T-helper 1 cell treated with Interleukin-12 subunit alpha and Interleukin-12 subunit beta and Interleukin-4 antibody, amounts not matched to agents 30 ng/mL and 1 ng/mL, for 36 hours (primary cell): Measurements from ENCODE around the gene PIP5KL1. TPM values are rescaled to one million over a fixed set of nuclear protein-coding genes. Genes with fewer than 3 reads are reported as not detected.

Experiments
- intact Hi-C: fragments of 100-400 bp; cut with micrococcal nuclease; formaldehyde crosslinking; loops from one replicate; pipeline ENCODE4 v1.15.1; 2024
- total RNA-seq: library from RNA; stranded (reverse); gene quantifications from 2 replicates; pipeline ENCODE4 v1.2.3, GENCODE V29; 2022

Gene PIP5KL1
- total RNA-seq, 1 donor from 2014 or later: 1.8 TPM

GRCh38 chr9:127950513-127951289 lies 20.1 kb upstream of the PIP5KL1 start:
- intact Hi-C loops: no loop called here

GRCh38 chr9:127949827-127950512 lies 19.4 kb upstream of the PIP5KL1 start:
- intact Hi-C loops: no loop called here

- intact Hi-C loops: no loop called here
These were observed 17.5 kb upstream of the PIP5KL1 start for GRCh38 chr9:127947841-127948710.

- intact Hi-C loops: no loop called here
These were observed 16.2 kb upstream of the PIP5KL1 start for GRCh38 chr9:127946728-127947127.

GRCh38 chr9:127945942-127946341 lies 15.4 kb upstream of the PIP5KL1 start:
- intact Hi-C loops: no loop called here

GRCh38 chr9:127945338-127945737 lies 14.8 kb upstream of the PIP5KL1 start:
- intact Hi-C loops: no loop called here

GRCh38 chr9:127944586-127945218 lies 14.1 kb upstream of the PIP5KL1 start:
- intact Hi-C loops: no loop called here

DNA sequence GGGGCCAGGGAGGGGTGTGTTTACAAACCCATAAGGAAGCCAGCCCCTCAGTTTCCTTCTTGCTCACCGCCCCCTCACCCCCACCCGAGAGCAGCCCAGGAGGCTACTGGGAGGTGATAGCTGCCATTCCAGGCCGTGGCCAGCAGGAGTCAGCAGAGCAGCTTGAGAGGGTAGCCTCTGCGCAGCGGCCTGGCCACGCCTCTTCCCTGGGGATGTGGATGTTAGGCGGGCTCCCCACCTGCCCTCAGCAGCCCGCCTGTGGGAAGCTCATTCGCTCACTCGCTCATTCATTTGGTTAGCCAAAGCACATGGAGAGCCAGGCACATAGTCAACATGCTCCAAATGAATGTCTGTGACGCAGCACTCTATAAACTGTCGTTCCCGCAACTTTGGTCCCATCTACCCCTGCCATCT lies 13.2 kb upstream of the PIP5KL1 start:
- intact Hi-C loops: loop anchor here (1.0 to 2.0 kb wide), 8 partner anchors 12 to 174 kb away; no protein-coding TSS in a partner anchor

- intact Hi-C loops: loop anchor here (1.0 to 2.0 kb wide), 8 partner anchors 12 to 174 kb away; no protein-coding TSS in a partner anchor
These were observed 12.6 kb upstream of the PIP5KL1 start for GRCh38 chr9:127943011-127943662.

GRCh38 chr9:127942216-127943010 lies 11.8 kb upstream of the PIP5KL1 start:
- intact Hi-C loops: loop anchor here (1.0 to 2.0 kb wide), 8 partner anchors 13 to 175 kb away; no protein-coding TSS in a partner anchor

DNA sequence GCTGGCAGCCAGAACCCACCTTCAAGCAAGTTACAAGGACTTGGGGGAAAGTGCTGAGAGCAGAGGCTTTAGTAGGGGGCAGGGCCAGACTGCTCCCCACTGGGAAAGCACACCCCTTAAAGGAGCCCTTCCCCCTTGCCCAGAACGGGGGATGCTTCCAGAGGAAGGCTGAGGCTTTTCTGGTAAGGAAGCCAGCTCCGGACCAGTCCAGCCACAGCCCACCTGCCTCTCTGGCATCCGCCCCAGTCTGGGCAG lies 11.3 kb upstream of the PIP5KL1 start:
- intact Hi-C loops: loop anchor here (2.0 kb wide), 3 partner anchors 29 to 143 kb away; no protein-coding TSS in a partner anchor

- intact Hi-C loops: no loop called here
These were observed 10.7 kb upstream of the PIP5KL1 start for GRCh38 chr9:127941062-127941960.

GRCh38 chr9:127940593-127940992 lies 10.0 kb upstream of the PIP5KL1 start:
- intact Hi-C loops: no loop called here

- intact Hi-C loops: no loop called here
These were observed 7.7 kb upstream of the PIP5KL1 start for GRCh38 chr9:127938298-127938690.

- intact Hi-C loops: loop anchor here (1.0 kb wide), 5 partner anchors 10 to 190 kb away; partner anchors contain the start of genes NAIF1 and PTGES2
These were observed 7.1 kb upstream of the PIP5KL1 start, which contains the start of gene DPM2 for GRCh38 chr9:127937388-127938297. TSS of gene DPM2 (minus strand) at chr9:127937854. CDS start at chr9:127937820, 34 bp downstream.

DNA sequence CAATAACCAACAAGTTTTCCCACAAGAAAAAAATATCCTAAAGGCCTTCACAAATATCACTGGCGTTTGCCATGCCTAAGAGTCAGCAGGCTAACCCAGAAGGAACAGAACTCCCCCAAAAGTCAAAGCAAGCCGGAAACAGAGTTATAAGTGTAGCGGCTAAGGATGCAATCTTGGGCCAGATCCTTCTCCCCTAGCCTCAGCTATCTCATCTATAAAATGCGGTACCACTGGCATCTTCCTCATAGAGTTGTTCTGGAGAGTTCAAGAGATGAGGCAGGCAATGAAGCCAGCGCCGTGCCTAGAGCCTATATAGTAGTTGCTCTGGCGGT lies 6.4 kb upstream of the PIP5KL1 start:
- intact Hi-C loops: loop anchor here (1.0 kb wide), 5 partner anchors 10 to 190 kb away; partner anchors contain the start of genes NAIF1 and PTGES2

DNA sequence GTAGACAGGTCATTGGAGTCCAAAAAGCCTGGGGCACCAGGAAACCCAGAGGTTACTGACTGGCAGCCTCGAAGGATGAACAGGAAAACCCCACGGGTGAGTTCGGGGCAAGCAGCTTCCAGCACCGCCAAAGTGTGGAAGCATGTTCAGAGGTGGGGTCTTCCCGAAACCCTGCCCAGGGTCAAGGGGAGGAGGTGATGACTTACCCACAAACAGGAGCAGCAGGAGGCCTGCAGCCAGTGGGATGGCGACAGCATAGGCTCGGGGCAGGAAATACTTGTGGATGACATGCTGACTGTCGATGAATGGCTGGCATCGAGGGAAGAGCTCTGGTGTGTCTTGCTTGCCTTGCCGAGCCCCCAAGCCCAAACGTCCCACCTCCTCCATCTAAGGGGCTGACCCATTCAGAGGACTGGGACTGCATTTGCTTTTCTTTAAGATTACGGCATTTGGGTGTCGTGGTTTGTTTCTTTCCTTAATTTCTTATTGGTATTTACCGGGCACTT lies 5.8 kb upstream of the PIP5KL1 start:
- intact Hi-C loops: no loop called here
